Natural killer cell treated with Interleukin-12 subunit alpha and Interleukin-12 subunit beta and Interleukin-15 and Interleukin-18, amount 100 ng/mL, for 72 hours (primary cell): ENCODE results near the gene BTBD17. TPM values are rescaled to one million over a fixed set of nuclear protein-coding genes. Genes with fewer than 3 reads are reported as not detected.

ENCODE experiments used
- ATAC-seq, 2 donors: fragments of 150-1000 bp; cut with Tn5 transposase in 1 of 2; sonication (Bioruptor Pico), chemical (Tn5 transposase) in 1 of 2; 2 replicates each; pipeline ENCODE4 v1.10.0; 2021
- DNase-seq: peaks from one replicate; pipeline ENCODE4 v3.0.0; 2022; ENCODE audit warnings: low spot score
- H3K27ac Mint-ChIP-seq, 2 donors: 1 replicate in 1 of 2; 2 replicates in 1 of 2; pipeline ENCODE4 v1.8.0; 2022; ENCODE audit warnings: mixed read lengths in 2 of 2, mild to moderate bottlenecking in 1 of 2, moderate library complexity in 1 of 2
- H3K27me3 Mint-ChIP-seq, 2 donors: 1 replicate in 1 of 2; 2 replicates in 1 of 2; pipeline ENCODE4 v1.8.0; 2022; ENCODE audit warnings: mixed read lengths in 2 of 2
- H3K36me3 Mint-ChIP-seq: one replicate; pipeline ENCODE4 v1.8.0; 2022; ENCODE audit warnings: mixed read lengths
- H3K4me1 Mint-ChIP-seq, 2 donors: 1 replicate in 1 of 2; 2 replicates in 1 of 2; pipeline ENCODE4 v1.8.0; 2022; ENCODE audit warnings: low read depth in 2 of 2, mixed read lengths in 2 of 2, mild to moderate bottlenecking in 1 of 2
- H3K4me3 Mint-ChIP-seq: one replicate; pipeline ENCODE4 v1.8.0; 2022; ENCODE audit warnings: mixed read lengths
- H3K9me3 Mint-ChIP-seq: 2 replicates; pipeline ENCODE4 v1.8.0; 2022; ENCODE audit warnings: mixed read lengths
- total RNA-seq, 2 donors: library from RNA; stranded (reverse); gene quantifications; one replicate each; pipeline ENCODE4 v1.2.3, GENCODE V29; 2022

Gene BTBD17
- total RNA-seq, 2 donors from 2014 or later = not detected

DNA sequence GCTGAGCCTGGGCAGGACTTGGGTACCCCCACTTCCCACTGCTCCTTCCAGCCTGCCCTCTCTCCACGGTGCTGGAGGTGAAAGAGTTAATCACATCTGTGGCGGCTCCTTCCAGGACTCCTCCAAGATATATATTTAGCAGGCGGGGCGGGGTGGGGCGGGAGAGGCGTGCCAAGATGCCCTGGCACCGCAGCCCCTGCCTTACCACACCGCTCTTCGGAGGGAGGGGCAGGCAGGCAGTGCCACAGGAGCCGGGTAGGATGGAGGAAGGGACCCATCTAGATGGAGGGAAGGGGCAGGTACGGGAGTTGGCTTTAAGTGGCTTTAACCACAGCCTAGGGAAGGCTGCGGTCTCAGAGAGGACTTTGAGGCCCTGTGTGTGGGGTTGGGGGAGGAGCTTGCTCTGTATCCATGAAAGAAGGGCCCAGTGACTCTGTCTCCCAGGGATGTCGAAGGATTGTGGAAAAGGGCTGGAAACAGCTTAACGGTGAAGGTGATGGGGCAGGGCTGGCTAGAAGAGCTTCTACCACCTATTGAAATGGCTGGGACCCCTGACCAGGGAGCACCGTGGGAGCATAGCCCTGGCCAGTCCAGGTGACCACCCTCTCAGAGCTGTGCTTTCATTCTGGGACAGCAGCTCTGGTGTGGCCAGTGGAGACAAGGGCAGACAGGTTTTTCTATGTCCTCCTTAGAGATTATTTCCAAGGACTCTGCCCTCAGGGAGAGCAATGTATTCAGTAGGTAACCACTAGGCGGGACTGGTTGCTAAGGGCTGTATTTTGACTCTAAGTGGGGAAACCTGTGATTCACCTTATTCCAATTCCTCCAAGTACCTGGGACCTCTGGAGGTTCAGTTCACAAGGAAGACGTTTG is 18.7 kb upstream of the BTBD17 start:
- no peaks in the 10 kb centered on the region for H3K27me3 Mint-ChIP-seq
- no peak overlapping the region for H3K27ac Mint-ChIP-seq
- DNase-seq (no peak), ATAC-seq (peak; percentile 6 to 16)
- H3K4me3 Mint-ChIP-seq = peak overlapping the region; percentile 12
- no peaks in the 10 kb centered on the region for H3K9me3 Mint-ChIP-seq
- no peaks in the 10 kb centered on the region for H3K36me3 Mint-ChIP-seq
- H3K4me1 Mint-ChIP-seq = peaks cover 9 to 25% of the 10 kb centered on the region in 2 donors

DNA sequence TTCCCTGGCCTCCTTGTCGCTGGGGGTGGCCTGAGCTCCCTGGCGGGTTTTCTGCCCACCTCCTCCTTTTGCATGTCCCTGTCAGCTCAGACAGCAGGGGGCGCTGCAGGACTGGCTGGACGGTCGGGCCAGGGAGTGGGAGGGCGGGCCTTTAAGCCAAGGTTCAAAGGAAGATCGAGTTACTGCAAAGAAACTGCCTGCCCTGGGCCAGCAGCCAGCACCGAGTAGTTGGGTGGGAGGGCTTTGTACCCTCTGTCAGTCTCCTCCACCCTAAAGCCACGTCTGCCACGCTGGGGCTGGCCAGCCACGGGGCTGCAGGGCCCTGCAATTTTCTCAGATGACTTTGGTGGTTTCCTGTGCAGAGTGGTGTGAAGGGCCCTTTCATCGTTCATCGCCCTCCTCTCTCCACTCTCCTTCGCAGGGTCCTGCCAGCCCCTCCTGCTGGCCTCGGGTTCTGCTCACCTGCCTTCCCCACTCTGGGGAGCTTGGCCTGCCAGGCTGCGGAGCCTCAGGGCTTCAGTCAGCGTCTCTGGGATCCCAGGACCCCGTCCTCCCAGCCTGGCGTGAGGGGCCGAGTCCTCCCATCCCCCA is 17.9 kb upstream of the BTBD17 start:
- Mint-ChIP-seq H3K27ac (no peak overlapping the region), H3K4me3 (peak overlapping the region; percentile 12), H3K27me3 (no peaks in the 10 kb centered on the region), H3K4me1 (peaks cover 9 to 25% of the 10 kb centered on the region in 2 donors), H3K9me3 (no peaks in the 10 kb centered on the region), H3K36me3 (no peaks in the 10 kb centered on the region)
- DNase-seq (peak; percentile 88), ATAC-seq (peak; percentile 86 to 89)

DNA sequence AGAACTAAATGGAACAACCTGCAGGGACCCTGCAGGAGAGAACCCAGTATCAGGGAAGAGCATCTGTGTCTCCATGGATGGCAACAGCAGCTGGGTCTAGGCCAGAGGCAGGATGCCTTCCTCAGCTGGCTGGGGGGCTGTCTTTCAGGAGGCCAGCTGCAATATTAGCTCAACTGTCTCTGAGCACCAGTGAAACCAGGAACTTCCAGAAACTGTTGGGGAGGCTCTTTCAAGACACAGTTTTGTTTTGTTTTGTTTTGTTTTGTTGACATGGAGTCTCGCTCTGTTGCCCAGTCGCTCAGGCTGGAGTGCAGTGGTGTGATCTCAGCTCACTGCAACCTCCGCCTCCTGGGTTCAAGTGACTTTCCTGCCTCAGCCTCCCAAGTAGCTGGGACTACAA is 13.2 kb upstream of the BTBD17 start:
- no peaks in the 10 kb centered on the region for H3K9me3 Mint-ChIP-seq
- H3K4me1 Mint-ChIP-seq = peaks cover 9 to 12% of the 10 kb centered on the region in 2 donors
- peak; percentile 40 for DNase-seq
- no peak overlapping the region for H3K27ac Mint-ChIP-seq
- no peak for ATAC-seq
- H3K4me3 Mint-ChIP-seq = no peak overlapping the region
- H3K36me3 Mint-ChIP-seq = no peaks in the 10 kb centered on the region
- H3K27me3 Mint-ChIP-seq = no peaks in the 10 kb centered on the region

DNA sequence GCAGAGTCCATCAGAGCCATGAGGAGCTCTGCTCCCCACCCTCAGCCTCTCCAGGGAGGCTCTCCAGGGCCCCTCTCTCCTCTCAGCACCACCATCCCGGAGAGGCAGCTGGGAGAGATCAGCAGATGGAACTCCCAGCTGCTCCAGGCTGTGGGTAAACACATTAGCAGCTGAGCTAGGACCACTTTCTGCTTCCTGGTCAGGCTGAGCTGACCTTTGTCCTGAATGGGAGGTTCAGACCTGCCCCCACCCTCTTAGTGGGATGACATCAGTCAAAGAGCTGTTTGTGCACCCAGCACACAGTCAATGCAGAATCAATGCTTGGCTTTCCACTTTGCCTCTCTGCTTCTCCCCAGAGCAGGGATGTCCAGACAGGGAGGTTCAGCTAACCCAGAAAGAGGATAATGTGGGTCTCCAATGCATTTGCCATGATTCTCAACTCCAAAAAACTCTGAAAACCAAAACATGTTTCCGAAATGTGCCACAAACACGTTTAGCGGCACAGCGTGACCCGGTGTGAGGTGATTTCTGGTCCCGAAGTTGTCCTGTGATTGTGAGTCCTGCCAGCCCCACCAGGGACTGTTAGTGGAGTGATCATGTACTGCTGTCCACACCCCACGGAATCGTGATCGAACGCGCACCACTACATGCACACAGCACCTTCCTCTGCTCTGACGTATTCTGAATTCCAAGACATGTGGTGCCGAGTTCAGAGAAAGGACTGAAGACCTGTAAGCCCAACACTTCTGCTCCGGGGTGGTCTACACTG is 12.4 kb upstream of the BTBD17 start:
- Mint-ChIP-seq H3K4me3 (no peak overlapping the region), H3K4me1 (peaks cover 14 to 17% of the 10 kb centered on the region in 2 donors), H3K27me3 (no peaks in the 10 kb centered on the region), H3K9me3 (no peaks in the 10 kb centered on the region), H3K27ac (no peak overlapping the region), H3K36me3 (no peaks in the 10 kb centered on the region)
- ATAC-seq (no peak), DNase-seq (peak; percentile 28)

DNA sequence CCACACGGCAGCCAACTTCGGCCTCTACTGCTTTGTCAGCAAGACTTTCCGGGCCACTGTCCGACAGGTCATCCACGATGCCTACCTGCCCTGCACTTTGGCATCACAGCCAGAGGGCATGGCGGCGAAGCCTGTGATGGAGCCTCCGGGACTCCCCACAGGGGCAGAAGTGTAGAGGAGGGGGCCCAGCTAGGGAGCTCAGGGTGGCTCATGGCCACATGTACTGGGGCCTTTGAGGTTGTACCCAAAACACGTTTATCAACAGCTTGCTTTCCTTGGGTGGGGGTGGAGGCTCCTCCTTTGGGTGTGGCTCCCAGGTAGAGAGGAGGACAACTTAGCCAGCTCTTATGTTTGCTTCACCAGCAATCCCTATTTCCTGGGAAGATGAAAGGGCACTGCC is 10.8 kb upstream of the BTBD17 start:
- no peak overlapping the region for H3K4me3 Mint-ChIP-seq
- no peak overlapping the region for H3K27ac Mint-ChIP-seq
- ATAC-seq (no peak), DNase-seq (peak; percentile 50)
- H3K4me1 Mint-ChIP-seq = peaks cover 7 to 11% of the 10 kb centered on the region in 2 donors
- no peaks in the 10 kb centered on the region for H3K27me3 Mint-ChIP-seq
- H3K9me3 Mint-ChIP-seq = no peaks in the 10 kb centered on the region
- H3K36me3 Mint-ChIP-seq = no peaks in the 10 kb centered on the region

DNA sequence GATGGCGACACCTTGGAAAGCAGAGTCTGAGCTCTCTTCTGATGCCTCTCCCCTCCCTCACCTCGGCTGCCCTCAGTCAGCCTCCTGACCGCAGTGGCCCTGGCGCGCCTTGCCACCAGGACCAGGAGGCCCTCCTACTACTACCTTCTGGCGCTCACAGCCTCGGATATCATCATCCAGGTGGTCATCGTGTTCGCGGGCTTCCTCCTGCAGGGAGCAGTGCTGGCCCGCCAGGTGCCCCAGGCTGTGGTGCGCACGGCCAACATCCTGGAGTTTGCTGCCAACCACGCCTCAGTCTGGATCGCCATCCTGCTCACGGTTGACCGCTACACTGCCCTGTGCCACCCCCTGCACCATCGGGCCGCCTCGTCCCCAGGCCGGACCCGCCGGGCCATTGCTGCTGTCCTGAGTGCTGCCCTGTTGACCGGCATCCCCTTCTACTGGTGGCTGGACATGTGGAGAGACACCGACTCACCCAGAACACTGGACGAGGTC is 10.0 kb upstream of the BTBD17 start:
- H3K4me3 Mint-ChIP-seq = no peak overlapping the region
- no peaks in the 10 kb centered on the region for H3K27me3 Mint-ChIP-seq
- ATAC-seq (no peak), DNase-seq (no peak)
- H3K4me1 Mint-ChIP-seq = peaks cover 7 to 11% of the 10 kb centered on the region in 2 donors
- H3K27ac Mint-ChIP-seq = no peak overlapping the region
- no peaks in the 10 kb centered on the region for H3K9me3 Mint-ChIP-seq
- no peaks in the 10 kb centered on the region for H3K36me3 Mint-ChIP-seq

DNA sequence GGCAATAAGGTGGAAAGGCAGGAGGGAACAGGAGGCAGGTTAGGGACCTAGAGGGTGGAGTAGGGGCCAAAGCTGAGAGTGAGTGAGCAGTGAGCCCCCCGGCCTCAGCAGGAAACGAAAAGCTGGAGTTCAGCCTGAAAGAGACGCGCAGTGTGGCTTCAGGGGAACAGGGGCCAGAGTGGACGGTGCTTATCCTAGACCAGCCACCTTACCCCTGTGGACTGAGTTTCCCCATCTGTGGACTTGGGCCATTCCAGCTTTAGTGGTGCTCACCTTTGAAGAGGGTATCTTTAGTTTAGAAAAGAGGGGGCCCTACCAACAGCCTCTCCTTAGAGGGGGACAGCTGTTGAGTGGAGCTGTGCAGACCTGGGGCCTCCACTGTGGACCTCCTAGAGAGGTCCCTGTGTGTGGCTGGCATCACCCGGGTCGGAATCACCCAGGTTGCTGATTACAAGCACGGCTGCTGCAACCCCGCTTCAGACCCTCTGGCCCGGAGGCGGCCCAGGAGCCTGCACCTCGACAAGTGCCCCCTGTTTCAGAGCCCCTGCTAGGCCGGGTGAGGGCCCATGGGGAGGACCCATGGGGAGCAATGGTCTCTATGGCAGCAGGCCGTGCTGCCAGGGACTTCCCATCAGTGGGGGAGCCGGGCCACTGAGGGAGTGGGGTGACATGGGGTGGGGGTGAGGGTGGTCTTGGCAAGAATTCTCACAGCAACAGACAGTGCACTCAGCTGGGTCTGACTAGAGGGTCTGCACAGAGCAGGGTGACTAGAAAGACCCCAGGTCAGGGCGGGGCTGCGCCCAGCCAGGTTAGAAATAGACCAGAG is 8.2 kb upstream of the BTBD17 start:
- Mint-ChIP-seq H3K4me3 (no peak overlapping the region), H3K4me1 (peaks cover 7 to 11% of the 10 kb centered on the region in 2 donors), H3K27ac (no peak overlapping the region), H3K27me3 (no peaks in the 10 kb centered on the region), H3K36me3 (no peaks in the 10 kb centered on the region), H3K9me3 (no peaks in the 10 kb centered on the region)
- DNase-seq (peak; percentile 58), ATAC-seq (no peak)

DNA sequence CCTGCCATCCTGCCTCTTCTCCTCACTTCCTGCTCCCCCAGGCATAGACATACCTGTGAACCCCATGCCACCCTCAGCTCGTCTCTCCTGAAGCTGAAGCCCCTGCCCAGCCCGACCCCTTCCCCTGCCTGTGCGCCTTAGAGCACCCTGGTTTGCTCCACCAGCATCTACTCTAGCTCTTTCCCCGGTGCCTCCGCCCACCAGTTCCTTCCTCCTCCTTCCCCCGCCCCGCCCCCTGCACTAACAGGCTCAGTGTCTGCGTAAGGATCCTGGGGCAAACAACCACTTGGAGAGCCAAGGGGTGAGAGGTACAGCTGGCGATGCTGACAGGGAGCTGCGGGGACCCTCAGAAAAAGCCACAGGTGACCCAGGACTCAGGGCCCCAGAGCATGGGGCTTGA is 7.6 kb upstream of the BTBD17 start:
- DNase-seq (no peak), ATAC-seq (peak; percentile 47 to 66)
- H3K27me3 Mint-ChIP-seq = no peaks in the 10 kb centered on the region
- H3K36me3 Mint-ChIP-seq = no peaks in the 10 kb centered on the region
- H3K4me1 Mint-ChIP-seq = peaks cover 7 to 11% of the 10 kb centered on the region in 2 donors
- H3K4me3 Mint-ChIP-seq = peak overlapping the region; percentile 36
- no peaks in the 10 kb centered on the region for H3K9me3 Mint-ChIP-seq
- H3K27ac Mint-ChIP-seq = no peak overlapping the region

DNA sequence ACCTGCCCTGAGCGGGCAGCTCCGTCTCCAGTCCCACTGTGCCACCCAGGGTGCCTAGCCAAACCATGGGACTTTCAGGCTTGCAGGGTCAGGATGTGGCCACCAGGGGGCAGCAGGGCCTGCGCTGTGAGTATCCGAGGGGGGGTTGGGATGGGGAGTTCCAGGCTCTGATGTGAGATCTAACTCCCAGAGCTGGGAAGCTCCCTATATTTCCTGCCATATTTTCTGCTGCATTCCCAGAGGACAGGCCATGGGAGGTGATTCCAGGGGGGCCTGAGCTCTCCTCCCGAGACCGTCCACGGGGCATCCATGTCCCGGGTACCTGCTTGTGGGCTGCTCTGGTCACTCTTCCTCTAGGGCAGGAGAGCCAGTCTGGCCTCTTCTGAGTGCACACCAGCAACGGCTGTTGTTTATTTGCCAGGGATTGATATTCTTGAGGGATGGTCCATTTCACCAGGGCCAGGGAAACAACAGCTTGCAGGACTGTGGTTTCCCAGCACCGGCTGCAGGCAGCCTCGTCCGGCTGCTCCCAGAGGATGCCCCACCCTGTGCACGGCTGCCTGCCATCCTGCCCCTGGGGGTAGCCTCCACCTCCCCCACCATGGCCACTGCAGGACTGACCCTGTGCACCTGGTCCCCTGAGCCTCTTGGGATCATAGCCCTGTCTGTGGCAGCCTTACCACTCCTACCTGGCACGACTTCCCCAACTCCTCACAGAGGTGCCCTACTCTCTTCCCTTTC is 6.8 kb upstream of the BTBD17 start:
- Mint-ChIP-seq H3K9me3 (no peaks in the 10 kb centered on the region), H3K36me3 (no peaks in the 10 kb centered on the region), H3K27ac (no peak overlapping the region), H3K4me3 (peak overlapping the region; percentile 36), H3K27me3 (no peaks in the 10 kb centered on the region), H3K4me1 (peaks cover 7 to 11% of the 10 kb centered on the region in 2 donors)
- DNase-seq = peak; percentile 77
- peak; percentile 64 to 80 for ATAC-seq

DNA sequence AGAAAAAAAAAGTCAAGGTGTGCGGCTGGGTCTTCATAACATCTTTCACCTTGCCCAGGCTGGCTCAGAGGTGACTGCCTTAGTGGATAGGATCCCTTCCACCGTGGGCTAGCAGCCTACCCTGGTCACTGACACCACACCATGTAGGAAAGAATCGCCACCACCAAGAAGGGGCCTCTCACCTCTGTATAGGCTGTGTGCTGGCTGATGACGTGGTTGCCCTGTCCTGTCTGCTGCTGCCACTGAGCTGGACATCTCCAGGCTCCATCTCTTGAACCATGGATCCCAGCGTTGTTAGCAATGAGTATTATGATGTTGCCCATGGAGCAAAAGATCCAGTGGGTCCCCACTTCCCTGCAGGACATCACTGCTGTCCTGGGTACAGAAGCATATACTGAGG is 5.5 kb upstream of the BTBD17 start, which contains the start of gene GPR142:
Gene GPR142, plus strand, starts transcription at position 301 of the 400 bp plus-strand sequence. CDS start 2,035 bp downstream, outside the sequence.
- no peak within 1 kb of the TSS for H3K4me3 Mint-ChIP-seq
- ATAC-seq = no peak
- peaks cover 7 to 11% of the 10 kb centered on the region in 2 donors for H3K4me1 Mint-ChIP-seq
- no peaks in the 10 kb centered on the region for H3K36me3 Mint-ChIP-seq
- no peak for DNase-seq
- H3K27ac Mint-ChIP-seq = no peak within 1 kb of the TSS
- H3K9me3 Mint-ChIP-seq = no peaks in the 10 kb centered on the region
- H3K27me3 Mint-ChIP-seq = no peaks in the 10 kb centered on the region

DNA sequence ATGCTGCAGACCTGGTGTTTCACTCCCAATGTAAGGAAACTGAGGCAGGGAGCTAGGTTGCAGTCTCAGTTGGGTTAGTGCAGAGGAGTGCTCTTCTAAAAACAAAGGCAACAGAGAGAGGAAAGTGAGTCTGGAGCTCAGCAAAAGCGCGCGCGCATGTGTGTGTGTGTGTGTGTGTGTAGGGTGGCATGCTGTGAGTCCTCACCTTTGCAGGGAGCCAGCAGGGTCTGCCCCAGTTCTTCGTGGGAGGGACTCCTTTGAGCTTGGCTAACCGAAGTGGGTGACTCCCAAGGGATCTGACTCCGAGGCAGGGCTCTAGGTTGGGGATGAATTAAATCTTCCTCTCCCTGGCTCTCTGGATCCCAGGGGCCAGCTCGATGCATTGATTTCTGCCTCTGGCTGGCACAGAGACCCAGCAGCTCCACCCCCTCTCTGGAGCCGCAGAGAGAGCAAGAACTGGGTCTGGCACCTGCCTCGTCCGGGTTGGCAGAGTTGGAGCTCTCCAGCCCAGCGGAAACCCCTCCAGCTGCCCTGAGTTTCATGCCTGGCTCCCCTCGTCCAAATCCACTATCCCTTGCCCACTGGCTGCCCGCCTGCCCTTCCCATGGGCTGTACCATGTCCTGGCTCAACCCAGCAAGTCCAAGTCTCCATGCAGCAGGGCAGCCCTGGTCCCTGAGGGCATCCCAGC is 1.3 kb upstream of the BTBD17 start:
- DNase-seq (no peak), ATAC-seq (no peak)
- Mint-ChIP-seq H3K27me3 (peaks cover 11 to 17% of the 10 kb centered on the region in 2 donors), H3K36me3 (no peaks in the 10 kb centered on the region), H3K4me1 (peaks cover 0 to 3% of the 10 kb centered on the region in 2 donors), H3K27ac (no peak overlapping the region), H3K4me3 (no peak overlapping the region), H3K9me3 (no peaks in the 10 kb centered on the region)

DNA sequence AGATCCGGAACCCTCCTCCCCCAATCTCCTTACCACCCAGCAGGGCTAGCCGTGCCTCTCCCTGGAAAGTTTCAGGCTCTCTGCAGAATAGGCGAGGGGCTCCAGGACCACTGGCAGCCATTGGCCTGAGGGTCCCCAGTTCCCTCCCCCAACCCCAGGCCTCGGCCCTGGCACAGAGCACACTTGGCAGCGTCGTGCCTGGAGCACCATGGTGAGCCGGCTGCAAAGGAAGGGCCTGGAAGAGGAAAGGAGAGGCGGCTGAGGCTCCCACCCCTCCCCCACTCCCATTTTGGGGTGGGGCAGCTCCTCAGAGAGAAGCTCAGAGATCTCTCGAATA is 369 bp upstream of the BTBD17 start:
- H3K9me3 Mint-ChIP-seq = no peaks in the 10 kb centered on the region
- no peaks in the 10 kb centered on the region for H3K36me3 Mint-ChIP-seq
- DNase-seq = no peak
- H3K27me3 Mint-ChIP-seq = peaks cover 13 to 17% of the 10 kb centered on the region in 2 donors
- no peak overlapping the region for H3K4me3 Mint-ChIP-seq
- no peak overlapping the region for H3K27ac Mint-ChIP-seq
- peaks cover 0 to 3% of the 10 kb centered on the region in 2 donors for H3K4me1 Mint-ChIP-seq
- no peak for ATAC-seq
